Skeletal muscle tissue (tissue), 4 donors: ENCODE results near the gene PPFIA3. TPM values are rescaled to one million over a fixed set of nuclear protein-coding genes. Genes with fewer than 3 reads are reported as not detected.
"Not testable (repeated sequence)": the region's sequence is repeated elsewhere in the genome, so short reads cannot be mapped to it uniquely, and the experiment has no call there.

Experiments
- H3K27ac ChIP-seq: one replicate; pipeline ENCODE4 v1.7.0; 2013; ENCODE audit warnings: mild to moderate bottlenecking, low read depth, low read length, inconsistent platforms
- H3K27me3 ChIP-seq, 3 donors: one replicate each; pipeline ENCODE4 v1.7.0; 2013; ENCODE audit warnings: low read length in 3 of 3; ENCODE audit not compliant: control insufficient read depth in 3 of 3, insufficient read depth in 3 of 3
- H3K36me3 ChIP-seq, 3 donors: one replicate each; pipeline ENCODE4 v1.7.0; 2013; ENCODE audit warnings: low read length in 3 of 3; ENCODE audit not compliant: control insufficient read depth in 3 of 3, insufficient read depth in 3 of 3
- H3K4me1 ChIP-seq, 3 donors: one replicate each; pipeline ENCODE4 v1.7.0; 2013; ENCODE audit warnings: low read length in 3 of 3, mild to moderate bottlenecking in 3 of 3; ENCODE audit not compliant: control insufficient read depth in 3 of 3, insufficient read depth in 3 of 3
- H3K4me3 ChIP-seq, 3 donors: one replicate each; pipeline ENCODE4 v1.7.0; 2013; ENCODE audit warnings: low read length in 3 of 3
- H3K9ac ChIP-seq, 3 donors: one replicate each; pipeline ENCODE4 v1.7.0; 2013; ENCODE audit warnings: low read length in 3 of 3, mild to moderate bottlenecking in 3 of 3, moderate library complexity in 2 of 3, low read depth in 1 of 3
- H3K9me3 ChIP-seq, 3 donors: one replicate each; pipeline ENCODE4 v1.7.0; 2013; ENCODE audit warnings: low read length in 3 of 3; ENCODE audit not compliant: control insufficient read depth in 3 of 3
- total RNA-seq: library from RNA; depleted of rRNA; stranded (reverse); fragments of >200 nt; gene quantifications from one replicate; pipeline ENCODE4 v1.2.3, GENCODE V29; 2014
- donor health status: Osteomylitis.

PPFIA3 gene
- total RNA-seq, 1 donor from 2014 or later: 3.1 TPM

DNA sequence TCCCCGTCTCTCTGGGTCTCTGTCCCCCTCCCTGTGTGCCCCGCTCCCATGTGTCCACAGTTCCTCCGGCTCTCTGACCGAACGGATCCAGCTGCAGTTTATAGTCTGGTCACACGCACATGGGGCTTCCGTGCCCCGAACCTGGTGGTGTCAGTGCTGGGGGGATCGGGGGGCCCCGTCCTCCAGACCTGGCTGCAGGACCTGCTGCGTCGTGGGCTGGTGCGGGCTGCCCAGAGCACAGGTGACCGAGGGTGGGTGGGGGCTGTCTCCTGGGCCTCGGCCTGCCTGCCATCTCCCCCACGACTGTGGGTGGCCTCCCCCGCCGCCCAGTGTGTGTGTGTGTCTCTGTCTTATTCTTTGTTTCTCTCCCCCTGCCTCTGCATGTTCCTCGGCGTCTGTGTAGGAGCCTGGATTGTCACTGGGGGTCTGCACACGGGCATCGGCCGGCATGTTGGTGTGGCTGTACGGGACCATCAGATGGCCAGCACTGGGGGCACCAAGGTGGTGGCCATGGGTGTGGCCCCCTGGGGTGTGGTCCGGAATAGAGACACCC is 48.6 kb downstream of the PPFIA3 start:
- Histone ChIP-seq H3K9me3 (no peaks in the 10 kb centered on the region), H3K9ac (no peak overlapping the region), H3K4me3 (no peak overlapping the region), H3K27me3 (no peaks in the 10 kb centered on the region), H3K27ac (no peak overlapping the region), H3K36me3 (peaks cover 33 to 38% (median 37%) of the 10 kb centered on the region in 3 donors), H3K4me1 (peaks cover 12 to 22% (median 17%) of the 10 kb centered on the region in 3 donors)

DNA sequence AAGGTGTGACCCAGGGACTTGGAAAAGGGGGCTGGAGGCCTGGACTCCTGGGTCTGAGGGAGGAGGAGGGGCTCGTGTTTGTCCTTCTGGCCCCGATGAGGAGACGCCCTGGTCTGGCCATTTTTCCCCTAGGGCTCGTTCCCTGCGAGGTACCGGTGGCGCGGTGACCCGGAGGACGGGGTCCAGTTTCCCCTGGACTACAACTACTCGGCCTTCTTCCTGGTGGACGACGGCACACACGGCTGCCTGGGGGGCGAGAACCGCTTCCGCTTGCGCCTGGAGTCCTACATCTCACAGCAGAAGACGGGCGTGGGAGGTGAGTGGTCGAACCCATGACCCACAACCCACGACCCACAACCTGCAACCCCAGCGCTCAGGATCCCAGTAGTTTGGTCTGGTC is 49.1 kb downstream of the PPFIA3 start:
- Histone ChIP-seq H3K4me3 (no peak overlapping the region), H3K36me3 (peaks cover 38 to 43% (median 41%) of the 10 kb centered on the region in 3 donors), H3K27me3 (no peaks in the 10 kb centered on the region)

DNA sequence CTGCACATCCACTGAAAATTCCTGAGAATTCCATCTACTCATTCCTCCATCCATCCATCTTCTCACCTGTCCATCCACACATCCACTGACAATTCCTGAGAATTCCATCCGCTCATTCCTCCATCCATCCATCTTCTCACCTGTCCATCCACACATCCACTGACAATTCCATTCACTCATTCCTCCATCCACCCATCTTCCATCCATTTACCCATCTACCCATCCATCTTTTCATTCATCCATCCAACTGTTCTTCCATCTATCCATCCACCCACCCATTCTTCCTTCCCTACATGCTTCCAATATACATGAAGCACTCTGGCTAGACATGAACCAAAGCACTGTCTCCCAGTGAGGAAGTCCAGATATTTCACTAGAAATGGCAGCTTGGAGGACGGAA is 53.9 kb downstream of the PPFIA3 start:
- Histone ChIP-seq H3K9me3 (no peaks in the 10 kb centered on the region), H3K27me3 (no peaks in the 10 kb centered on the region), H3K36me3 (peaks cover 37 to 60% (median 48%) of the 10 kb centered on the region in 3 donors), H3K4me3 (no peak overlapping the region), H3K4me1 (no peaks in the 10 kb centered on the region), H3K27ac (no peak overlapping the region), H3K9ac (no peak overlapping the region)

More for the DNA sequence above, 49.1 kb downstream of the PPFIA3 start:
- Histone ChIP-seq H3K9me3 (no peaks in the 10 kb centered on the region), H3K9ac (no peak overlapping the region), H3K27ac (no peak overlapping the region), H3K4me1 (peaks cover 12 to 22% (median 17%) of the 10 kb centered on the region in 3 donors)

DNA sequence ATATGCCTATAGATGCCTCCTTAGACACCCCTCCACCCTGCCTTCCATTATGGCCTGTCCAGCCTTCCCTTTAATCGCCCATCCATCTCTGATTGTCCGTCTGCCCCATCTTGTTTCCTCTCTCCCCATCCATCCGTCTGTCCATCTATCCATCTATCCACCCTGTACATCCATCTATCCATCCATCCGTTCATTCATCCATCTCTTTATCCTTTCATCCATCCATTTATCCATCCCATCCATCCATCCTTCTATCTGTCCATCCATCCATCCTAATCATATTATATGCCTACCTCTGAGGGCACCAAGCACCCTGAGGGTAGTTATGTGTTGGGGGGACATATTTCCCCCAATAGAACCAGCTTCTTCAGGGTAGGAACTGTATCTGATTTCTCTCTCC is 61.3 kb downstream of the PPFIA3 start:
- H3K27me3 ChIP-seq: no peaks in the 10 kb centered on the region
- H3K9ac ChIP-seq: no peak overlapping the region
- H3K36me3 ChIP-seq: peaks cover 28 to 44% (median 33%) of the 10 kb centered on the region in 3 donors
- H3K4me1 ChIP-seq: no peaks in the 10 kb centered on the region
- H3K9me3 ChIP-seq: no peaks in the 10 kb centered on the region
- H3K4me3 ChIP-seq: no peak overlapping the region
- H3K27ac ChIP-seq: no peak overlapping the region

DNA sequence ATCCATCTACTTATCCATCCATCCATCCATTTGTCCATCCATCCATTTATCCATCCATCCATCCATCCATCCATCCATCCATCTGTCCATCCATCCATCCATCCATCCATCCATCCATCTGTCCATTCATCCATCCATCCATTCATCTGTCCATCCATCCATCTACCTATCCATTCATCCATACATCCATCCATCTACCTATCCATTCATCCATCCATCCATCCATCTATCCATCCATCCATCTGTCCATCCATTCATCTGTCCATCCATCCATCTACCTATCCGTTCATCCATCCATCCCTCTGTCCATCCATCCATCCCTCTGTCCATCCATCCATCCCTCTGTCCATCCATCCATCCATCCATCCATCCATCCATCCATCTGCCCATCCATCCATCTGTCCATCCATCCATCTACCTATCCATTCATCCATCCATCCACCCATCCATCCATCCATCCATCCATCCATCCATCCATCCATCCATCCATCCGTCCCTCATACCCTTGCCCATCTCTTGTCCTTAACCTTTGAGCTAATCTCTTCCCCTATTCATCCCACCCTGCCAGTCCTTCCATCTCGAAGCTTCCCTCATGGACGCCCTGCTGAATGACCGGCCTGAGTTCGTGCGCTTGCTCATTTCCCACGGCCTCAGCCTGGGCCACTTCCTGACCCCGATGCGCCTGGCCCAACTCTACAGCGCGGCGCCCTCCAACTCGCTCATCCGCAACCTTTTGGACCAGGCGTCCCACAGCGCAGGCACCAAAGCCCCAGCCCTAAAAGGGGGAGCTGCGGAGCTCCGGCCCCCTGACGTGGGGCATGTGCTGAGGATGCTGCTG is 62.9 kb downstream of the PPFIA3 start:
- H3K4me3 ChIP-seq, H3K9me3 ChIP-seq, H3K27me3 ChIP-seq, H3K4me1 ChIP-seq, H3K27ac ChIP-seq, H3K9ac ChIP-seq: not testable (repeated sequence)
- peaks cover 33 to 43% (median 38%) of the 10 kb centered on the region in 3 donors for H3K36me3 ChIP-seq

DNA sequence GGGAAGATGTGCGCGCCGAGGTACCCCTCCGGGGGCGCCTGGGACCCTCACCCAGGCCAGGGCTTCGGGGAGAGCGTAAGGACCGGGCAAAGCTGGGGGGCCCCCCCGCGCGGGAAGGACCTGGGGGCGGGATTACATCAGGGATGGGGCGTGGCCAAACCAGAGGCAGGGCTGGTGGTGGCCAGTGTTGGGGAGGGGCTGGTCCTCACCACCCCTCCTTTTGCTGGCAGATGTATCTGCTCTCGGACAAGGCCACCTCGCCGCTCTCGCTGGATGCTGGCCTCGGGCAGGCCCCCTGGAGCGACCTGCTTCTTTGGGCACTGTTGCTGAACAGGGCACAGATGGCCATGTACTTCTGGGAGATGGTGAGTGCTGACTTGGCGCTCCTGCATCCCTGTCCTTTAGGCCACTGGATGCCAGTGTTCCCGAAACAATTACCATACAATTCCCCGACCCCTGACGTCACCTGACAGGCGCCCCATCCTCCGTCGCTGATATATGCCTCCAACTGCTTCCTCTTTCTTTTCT is 63.6 kb downstream of the PPFIA3 start:
- Histone ChIP-seq H3K4me3 (no peak overlapping the region), H3K27me3 (no peaks in the 10 kb centered on the region), H3K9ac (no peak overlapping the region), H3K4me1 (no peaks in the 10 kb centered on the region), H3K36me3 (peaks cover 33 to 40% (median 34%) of the 10 kb centered on the region in 3 donors), H3K9me3 (no peaks in the 10 kb centered on the region), H3K27ac (no peak overlapping the region)

DNA sequence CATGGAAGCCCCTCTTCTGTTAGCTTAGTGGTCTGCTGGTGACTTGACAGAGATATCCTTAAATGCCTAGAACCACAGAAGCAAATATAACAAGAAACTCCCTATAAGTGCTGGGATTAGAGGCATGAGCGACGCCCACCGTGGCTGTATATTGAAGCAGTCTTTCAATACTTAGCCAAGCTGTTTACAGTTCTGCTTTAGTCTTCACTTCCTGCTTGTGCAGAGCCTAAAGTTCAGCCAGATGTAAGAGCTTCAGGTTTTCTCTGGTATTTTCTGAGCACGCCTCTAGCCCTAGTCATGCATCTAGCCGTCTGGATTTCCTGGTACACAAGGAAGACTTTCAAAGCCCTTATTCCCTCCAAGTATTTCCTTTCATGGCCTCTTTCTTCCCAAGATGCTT is 66.8 kb downstream of the PPFIA3 start:
- Histone ChIP-seq H3K36me3 (peaks cover 45 to 57% (median 50%) of the 10 kb centered on the region in 3 donors), H3K4me3 (no peak overlapping the region), H3K9me3 (no peaks in the 10 kb centered on the region), H3K27me3 (no peaks in the 10 kb centered on the region), H3K27ac (no peak overlapping the region), H3K9ac (no peak overlapping the region), H3K4me1 (peaks cover 0 to 2% (median 0%) of the 10 kb centered on the region in 3 donors)

DNA sequence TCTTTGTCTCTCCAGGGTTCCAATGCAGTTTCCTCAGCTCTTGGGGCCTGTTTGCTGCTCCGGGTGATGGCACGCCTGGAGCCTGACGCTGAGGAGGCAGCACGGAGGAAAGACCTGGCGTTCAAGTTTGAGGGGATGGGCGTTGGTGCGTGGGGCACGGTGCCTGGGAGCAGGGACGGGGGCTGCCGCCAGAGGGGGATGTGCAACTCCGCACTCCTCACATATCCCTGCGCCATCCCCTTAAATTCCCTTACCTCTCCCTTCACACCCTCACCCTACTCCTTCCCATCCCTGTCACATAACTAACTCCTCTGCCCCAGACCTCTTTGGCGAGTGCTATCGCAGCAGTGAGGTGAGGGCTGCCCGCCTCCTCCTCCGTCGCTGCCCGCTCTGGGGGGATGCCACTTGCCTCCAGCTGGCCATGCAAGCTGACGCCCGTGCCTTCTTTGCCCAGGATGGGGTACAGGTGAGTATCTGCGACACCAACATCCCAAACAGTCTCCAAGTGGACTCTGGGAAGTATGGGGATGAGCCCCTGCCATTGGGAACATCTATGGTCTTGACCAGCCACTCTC is 69.4 kb downstream of the PPFIA3 start:
- H3K9me3 ChIP-seq: no peaks in the 10 kb centered on the region
- H3K4me3 ChIP-seq: no peak overlapping the region
- H3K27ac ChIP-seq: no peak overlapping the region
- H3K4me1 ChIP-seq: peaks cover 0 to 2% (median 0%) of the 10 kb centered on the region in 3 donors
- peaks cover 55 to 59% (median 57%) of the 10 kb centered on the region in 3 donors for H3K36me3 ChIP-seq
- H3K9ac ChIP-seq: no peak overlapping the region
- H3K27me3 ChIP-seq: no peaks in the 10 kb centered on the region

DNA sequence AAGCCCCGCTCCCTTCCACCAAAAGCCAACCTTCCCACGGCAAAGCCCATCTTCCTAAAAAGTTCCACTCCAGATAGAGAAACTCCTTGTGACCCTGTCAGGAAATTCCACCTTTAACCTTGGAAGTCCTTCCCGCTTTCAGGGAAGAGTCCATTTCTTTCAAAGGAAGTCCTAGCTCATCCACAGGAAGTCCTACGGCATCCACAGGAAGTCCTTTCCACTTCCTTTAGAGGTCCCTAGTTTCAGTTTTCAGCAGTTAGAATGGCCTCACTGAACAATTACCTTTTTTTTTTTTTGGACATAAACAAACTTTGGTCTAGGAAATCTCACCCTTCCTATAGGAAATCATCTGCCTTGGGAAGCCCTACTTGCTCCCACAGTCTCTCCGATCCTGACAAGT is 69.9 kb downstream of the PPFIA3 start:
- no peak overlapping the region for H3K27ac ChIP-seq

DNA sequence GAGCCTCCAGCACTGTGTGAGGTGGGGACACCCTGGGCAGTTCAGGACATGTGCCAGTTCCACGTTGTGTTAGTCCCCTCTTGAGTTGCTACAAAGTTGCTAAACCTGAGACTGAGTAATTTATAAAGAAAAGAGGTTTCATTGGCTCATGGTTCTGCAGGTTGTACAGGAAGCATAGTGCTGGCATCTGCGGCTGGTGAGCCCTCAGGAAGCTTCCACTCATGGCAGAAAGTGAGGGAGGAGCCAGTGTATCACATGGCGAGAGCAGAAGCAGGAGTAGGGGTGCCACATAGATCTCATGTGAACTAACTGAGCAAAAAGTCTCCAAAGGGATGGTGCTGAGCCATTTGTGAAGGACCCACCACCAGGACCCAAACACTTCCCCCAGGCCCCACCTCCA is 71.4 kb downstream of the PPFIA3 start:
- H3K27ac ChIP-seq: no peak overlapping the region
- H3K36me3 ChIP-seq: peaks cover 53 to 56% (median 56%) of the 10 kb centered on the region in 3 donors
- H3K4me1 ChIP-seq: peaks cover 0 to 2% (median 0%) of the 10 kb centered on the region in 3 donors
- H3K9me3 ChIP-seq: no peaks in the 10 kb centered on the region
- H3K27me3 ChIP-seq: no peaks in the 10 kb centered on the region
- H3K9ac ChIP-seq: no peak overlapping the region
- no peak overlapping the region for H3K4me3 ChIP-seq

More for the DNA sequence above, 69.9 kb downstream of the PPFIA3 start:
- peaks cover 57 to 64% (median 59%) of the 10 kb centered on the region in 3 donors for H3K36me3 ChIP-seq
- no peaks in the 10 kb centered on the region for H3K9me3 ChIP-seq
- no peak overlapping the region for H3K9ac ChIP-seq
- H3K4me3 ChIP-seq: no peak overlapping the region
- H3K4me1 ChIP-seq: peaks cover 0 to 2% (median 0%) of the 10 kb centered on the region in 3 donors
- no peaks in the 10 kb centered on the region for H3K27me3 ChIP-seq
